Measurements from ENCODE around the gene CDH23.

GRCh38 chr10:71564194-71564820 is 167.6 kb downstream of the CDH23 start:
- TF ChIP-seq CTCF (IDR thresholded peaks at IDR 0.05; ENCODE audit: low read length) (no peak), EZH2phosphoT487 (IDR thresholded peaks at IDR 0.05; ENCODE audit: low read length) (no peak)

Data from MM.1S (cell line).